HepG2 (cell line): ENCODE measurements around the gene RASL10B. TPM values are rescaled to one million over a fixed set of nuclear protein-coding genes. Genes with fewer than 3 reads are reported as not detected.

Source experiments
- ATAC-seq: fragments of 200-7000 bp; cut with Tn5 transposase; 3 replicates; pipeline ENCODE4 v1.9.1; 2020; ENCODE audit warnings: mild to moderate bottlenecking, moderate library complexity
- Bru-seq: library from RNA; stranded (reverse); fragments of 400-500 nt; gene quantifications from one replicate; lab custom pipeline; 2021; lab: Mats Ljungman, UMichigan
- BruChase-seq, 2 experiments: library from RNA; stranded (reverse); fragments of 400-500 nt; gene quantifications; one replicate each; lab custom pipeline; 2021; lab: Mats Ljungman, UMichigan
- BruUV-seq: library from RNA; stranded (reverse); fragments of 400-500 nt; replicated peaks from 2 replicates; lab custom pipeline; 2021; lab: Mats Ljungman, UMichigan
- CTCF ChIA-PET: fragments of 300-600 bp; formaldehyde crosslinking; extraction: SDS; loops from one replicate; lab custom pipeline; 2021; ENCODE audit warnings: low total read pairs, inconsistent platforms, low intra/inter-chr PET ratio; lab: Yijun Ruan, JAX
- POLR2A ChIA-PET: fragments of 350-600 bp; sonication (Branson Sonifier 250); formaldehyde crosslinking; loops from one replicate; lab custom pipeline; 2020; ENCODE audit warnings: antibody characterized with exemption, inconsistent platforms; lab: Yijun Ruan, JAX
- DNase-seq: peaks from one replicate; pipeline ENCODE4 v3.0.0-alpha.2; 2015; ENCODE audit warnings: low spot score
- FAIRE-seq: peaks from 3 replicates; lab custom pipeline; 2011; peaks lifted over from hg19 to GRCh38; lab: Jason Lieb, UNC
- H2AFZ ChIP-seq: one replicate; pipeline ENCODE4 v1.6.1; 2011; ENCODE audit warnings: low read length, inconsistent platforms
- H3K27ac ChIP-seq: fragments of 300-600 bp; 3 replicates; pipeline ENCODE4 v1.8.0; 2011; ENCODE audit warnings: mixed run types, mild to moderate bottlenecking, mixed read lengths, low read length, inconsistent platforms; ENCODE audit not compliant: insufficient read depth; ENCODE audit errors: extremely low read length
- H3K27me3 ChIP-seq, 2 experiments: fragments of 200-600 bp in 1 of 2; 2 replicates in 1 of 2; 3 replicates in 1 of 2; pipeline versions ENCODE4 v1.6.0 to v1.8.0; 2011; ENCODE audit warnings: low read length in 2 of 2, mild to moderate bottlenecking in 2 of 2, moderate library complexity in 2 of 2, inconsistent platforms in 1 of 2; ENCODE audit not compliant: insufficient read depth in 2 of 2, control insufficient read depth in 1 of 2
- H3K36me3 ChIP-seq, 2 experiments: fragments of 200-600 bp in 1 of 2; replicated peaks in 1 of 2; 2 replicates in 1 of 2; 3 replicates in 1 of 2; pipeline versions ENCODE4 v1.5.1 to v1.8.0; 2011; ENCODE audit warnings: low read length in 2 of 2, inconsistent platforms in 1 of 2; ENCODE audit not compliant: insufficient read depth in 2 of 2, control insufficient read depth in 1 of 2
- H3K4me1 ChIP-seq: 2 replicates; pipeline ENCODE4 v1.5.1; 2012; ENCODE audit warnings: low read length, inconsistent platforms; ENCODE audit not compliant: insufficient read depth
- H3K4me2 ChIP-seq: 2 replicates; pipeline ENCODE4 v1.6.0; 2011; ENCODE audit warnings: low read depth, low read length, inconsistent platforms
- H3K4me3 ChIP-seq, 3 experiments: fragments of 200-600 bp in 1 of 3; sonication (generic), shearing (Covaris generic) in 1 of 3; replicated peaks in 1 of 3; 2 replicates each; pipeline ENCODE4 v1.5.1; 2011 to 2016; ENCODE audit warnings: low read length in 3 of 3, inconsistent platforms in 2 of 3, low read depth in 2 of 3, mild to moderate bottlenecking in 2 of 3, control low read depth in 1 of 3, mixed read lengths in 1 of 3; ENCODE audit not compliant: insufficient read depth in 1 of 3
- H3K79me2 ChIP-seq: one replicate; pipeline ENCODE4 v1.6.1; 2011; ENCODE audit warnings: low read length, inconsistent platforms; ENCODE audit not compliant: insufficient read depth
- H3K9ac ChIP-seq: 2 replicates; pipeline ENCODE4 v1.6.0; 2011; ENCODE audit warnings: mild to moderate bottlenecking, low read depth, low read length, inconsistent platforms; ENCODE audit not compliant: insufficient read depth
- H3K9me3 ChIP-seq: 2 replicates; pipeline ENCODE4 v1.5.1; 2012; ENCODE audit warnings: mild to moderate bottlenecking, low read length
- H4K20me1 ChIP-seq: 2 replicates; pipeline ENCODE4 v1.6.0; 2011; ENCODE audit warnings: inconsistent platforms, mild to moderate bottlenecking, low read length, moderate library complexity; ENCODE audit not compliant: insufficient read depth
- CBFB ChIP-seq: sonication (generic); formaldehyde crosslinking; IDR thresholded peaks from 2 replicates; pipeline ENCODE4 v1.4.0; 2020; ENCODE audit warnings: missing genetic modification reagents
- HMGXB4 ChIP-seq, 2 experiments: sonication (generic) in 1 of 2; formaldehyde crosslinking in 1 of 2; IDR thresholded peaks; 2 replicates each; pipeline versions ENCODE4 v1.4.0 to v1.6.1; 2018 to 2020; ENCODE audit warnings: missing genetic modification reagents in 2 of 2, borderline replicate concordance in 1 of 2, low read depth in 1 of 2, mild to moderate bottlenecking in 1 of 2, missing biosample characterization in 1 of 2
- HNRNPLL ChIP-seq: fragments of 200-400 bp; formaldehyde crosslinking; IDR thresholded peaks from 2 replicates; pipeline ENCODE4 v1.6.1; 2017; ENCODE audit warnings: mild to moderate bottlenecking, low read depth, low read length; ENCODE audit not compliant: poor library complexity, severe bottlenecking
- HOXA9 ChIP-seq: sonication (generic); formaldehyde crosslinking; IDR thresholded peaks from 2 replicates; pipeline ENCODE4 v1.8.1; 2022; ENCODE audit warnings: missing genetic modification reagents, mild to moderate bottlenecking, moderate library complexity, borderline replicate concordance
- MIER3 ChIP-seq: IDR thresholded peaks from 2 replicates; pipeline ENCODE4 v1.6.1; 2016; ENCODE audit warnings: missing compliant biosample characterization, borderline replicate concordance
- NR2F2 ChIP-seq: IDR thresholded peaks from 2 replicates; pipeline ENCODE4 v1.6.1; 2012; ENCODE audit warnings: low read depth, inconsistent platforms, borderline replicate concordance
- REPIN1 ChIP-seq: sonication (generic); formaldehyde crosslinking; IDR thresholded peaks from 2 replicates; pipeline ENCODE4 v1.8.0; 2022; ENCODE audit warnings: missing genetic modification reagents, low read depth, mild to moderate bottlenecking, borderline replicate concordance
- SKI ChIP-seq: fragments of 450-650 bp; IDR thresholded peaks from one replicate; pipeline ENCODE4 v1.6.1; 2018; ENCODE audit warnings: mild to moderate bottlenecking; ENCODE audit not compliant: partially characterized antibody
- SP5 ChIP-seq: IDR thresholded peaks from 2 replicates; pipeline ENCODE4 v1.6.1; 2016; ENCODE audit warnings: low read depth, borderline replicate concordance
- ZNF549 ChIP-seq: sonication (generic); formaldehyde crosslinking; IDR thresholded peaks from 2 replicates; pipeline ENCODE4 v1.5.0; 2020; ENCODE audit warnings: missing genetic modification reagents
- ZNF550 ChIP-seq: sonication (generic); formaldehyde crosslinking; IDR thresholded peaks from 2 replicates; pipeline ENCODE4 v1.4.0; 2020; ENCODE audit warnings: mild to moderate bottlenecking, missing genetic modification reagents, borderline replicate concordance
- ZNF598 ChIP-seq: sonication (generic); formaldehyde crosslinking; IDR thresholded peaks from 2 replicates; pipeline ENCODE4 v1.5.1; 2020; ENCODE audit warnings: mild to moderate bottlenecking, missing genetic modification reagents, borderline replicate concordance
- WGBS: methylation state at CpG from one replicate; pipeline ENCODE4 v1.1.6; 2017; ENCODE audit warnings: low lambda C conversion rate; 5-methylcytosine and 5-hydroxymethylcytosine counted together
- in situ Hi-C: cut with HindIII; loops from 2 replicates; pipeline ENCODE4 v1.10.0; 2017; ENCODE audit warnings: low pct_unique_long_range_greater_than_20kb; ENCODE audit not compliant: extremely low pct_ligation_motif_present
- intact Hi-C: fragments of 100-400 bp; cut with micrococcal nuclease; formaldehyde crosslinking; loops from one replicate; pipeline ENCODE4 v1.10.0; 2022; ENCODE audit not compliant: unreplicated experiment
- long read RNA-seq, 2 experiments: library from RNA in 1 of 2; library from polyadenylated mRNA in 1 of 2; stranded (forward) in 1 of 2; unstranded in 1 of 2; transcript quantifications; one replicate each; pipeline ENCODE4 v2.0.0, GENCODE V29; 2019 to 2022
- polyA minus RNA-seq, 3 experiments: library from RNA; depleted of rRNA, polyadenylated mRNA; stranded (reverse); fragments of >200 nt; gene quantifications; 2 replicates each; pipeline ENCODE4 v1.2.3, GENCODE V29; 2011; ENCODE audit warnings: low replicate concordance in 1 of 3
- polyA plus RNA-seq, 8 experiments: library from polyadenylated mRNA; depleted of rRNA in 3 of 8; stranded (reverse) in 7 of 8; unstranded in 1 of 8; fragments of >200 nt; fragmentation: Illumina TruSeq in 4 of 8; extraction: Trizol in 4 of 8; gene quantifications; 2 replicates each; pipeline versions ENCODE4 v1.2.1 to v1.2.3, GENCODE V29; 2011 to 2016; ENCODE audit warnings: low read depth in 4 of 8, missing spikeins in 1 of 8, mixed read lengths in 1 of 8; ENCODE audit not compliant: insufficient read depth in 1 of 8
- total RNA-seq, 5 experiments: library from RNA; depleted of rRNA; stranded (reverse); fragments of >200 nt; fragmentation: Illumina TruSeq; extraction: Trizol; gene quantifications; 2 replicates each; pipeline ENCODE4 v1.2.3, GENCODE V29; 2016; ENCODE audit warnings: low read depth in 1 of 5
- TF ChIP-seq, protein P1 (sequence below): sonication (generic); formaldehyde crosslinking; IDR thresholded peaks from 2 replicates; pipeline ENCODE4 v1.4.0; 2020; ENCODE audit warnings: missing genetic modification reagents, borderline replicate concordance

The RASL10B gene, protein sequence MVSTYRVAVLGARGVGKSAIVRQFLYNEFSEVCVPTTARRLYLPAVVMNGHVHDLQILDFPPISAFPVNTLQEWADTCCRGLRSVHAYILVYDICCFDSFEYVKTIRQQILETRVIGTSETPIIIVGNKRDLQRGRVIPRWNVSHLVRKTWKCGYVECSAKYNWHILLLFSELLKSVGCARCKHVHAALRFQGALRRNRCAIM
- total RNA-seq (2016; rRNA removed; fragmentation: Illumina TruSeq; extraction: Trizol), result 11.0 TPM in 2 replicates
- total RNA-seq (2016; cell fraction: cytosol; rRNA removed; fragmentation: Illumina TruSeq; extraction: Trizol; ENCODE audit: low read depth), result 6.7 and 7.7 TPM in 2 replicates
- total RNA-seq (2016; cell fraction: insoluble cytoplasmic fraction; rRNA removed; fragmentation: Illumina TruSeq; extraction: Trizol), result 9.5 and 11.0 TPM in 2 replicates
- total RNA-seq (2016; cell fraction: membrane; rRNA removed; fragmentation: Illumina TruSeq; extraction: Trizol), result 22.4 and 23.7 TPM in 2 replicates
- total RNA-seq (2016; cell fraction: nucleus; rRNA removed; fragmentation: Illumina TruSeq; extraction: Trizol), result 5.6 and 6.2 TPM in 2 replicates
- 7.5 and 8.8 TPM in 2 replicates for polyA plus RNA-seq (2011; rRNA removed)
- polyA plus RNA-seq (2011; cell fraction: cytosol; rRNA removed), result 5.6 and 9.6 TPM in 2 replicates
- 7.2 and 7.9 TPM in 2 replicates for polyA plus RNA-seq (2011; cell fraction: nucleus; rRNA removed)
- 7.8 and 8.4 TPM in 2 replicates for polyA plus RNA-seq (2012)
- 10.8 and 10.9 TPM in 2 replicates for polyA plus RNA-seq (2016; cell fraction: cytosol; fragmentation: Illumina TruSeq; extraction: Trizol; ENCODE audit: low read depth)
- polyA plus RNA-seq (2016; cell fraction: insoluble cytoplasmic fraction; fragmentation: Illumina TruSeq; extraction: Trizol; ENCODE audit: low read depth), result 11.0 and 13.4 TPM in 2 replicates
- 23.2 and 26.5 TPM in 2 replicates for polyA plus RNA-seq (2016; cell fraction: membrane; fragmentation: Illumina TruSeq; extraction: Trizol; ENCODE audit: low read depth)
- 9.0 and 10.2 TPM in 2 replicates for polyA plus RNA-seq (2016; cell fraction: nucleus; fragmentation: Illumina TruSeq; extraction: Trizol; ENCODE audit: insufficient read depth, low read depth)
- polyA minus RNA-seq (2011; rRNA and poly(A)+ RNA removed; ENCODE audit: low replicate concordance), result 31.4 TPM in 1 of 2 replicates, not detected in the other
- 7.5 and 10.6 TPM in 2 replicates for polyA minus RNA-seq (2011; cell fraction: cytosol; rRNA and poly(A)+ RNA removed)
- 5.0 and 7.1 TPM in 2 replicates for polyA minus RNA-seq (2011; cell fraction: nucleus; rRNA and poly(A)+ RNA removed)
- percentile 51 among the genes with signal in this experiment for Bru-seq, nascent RNA
- BruChase-seq, experiment 1, labeled RNA remaining after a 6-hour chase, result percentile 61 among the genes with signal in this experiment
- percentile 53 among the genes with signal in this experiment for BruChase-seq, experiment 2, labeled RNA remaining after a 2-hour chase
- long read RNA-seq, experiment 1, partial matches to known transcripts, result 0 of 1 reads
- long read RNA-seq, experiment 1, other reads (novel, unspliced or antisense), result 1 of 1 reads
- long read RNA-seq, experiment 2, transcript RASL10B-201 (4 exons, 3,205 nt), result major isoform, 27 of 60 reads
- long read RNA-seq, experiment 2, partial matches to known transcripts, result 4 of 60 reads
- long read RNA-seq, experiment 2, other reads (novel, unspliced or antisense), result 29 of 60 reads

DNA sequence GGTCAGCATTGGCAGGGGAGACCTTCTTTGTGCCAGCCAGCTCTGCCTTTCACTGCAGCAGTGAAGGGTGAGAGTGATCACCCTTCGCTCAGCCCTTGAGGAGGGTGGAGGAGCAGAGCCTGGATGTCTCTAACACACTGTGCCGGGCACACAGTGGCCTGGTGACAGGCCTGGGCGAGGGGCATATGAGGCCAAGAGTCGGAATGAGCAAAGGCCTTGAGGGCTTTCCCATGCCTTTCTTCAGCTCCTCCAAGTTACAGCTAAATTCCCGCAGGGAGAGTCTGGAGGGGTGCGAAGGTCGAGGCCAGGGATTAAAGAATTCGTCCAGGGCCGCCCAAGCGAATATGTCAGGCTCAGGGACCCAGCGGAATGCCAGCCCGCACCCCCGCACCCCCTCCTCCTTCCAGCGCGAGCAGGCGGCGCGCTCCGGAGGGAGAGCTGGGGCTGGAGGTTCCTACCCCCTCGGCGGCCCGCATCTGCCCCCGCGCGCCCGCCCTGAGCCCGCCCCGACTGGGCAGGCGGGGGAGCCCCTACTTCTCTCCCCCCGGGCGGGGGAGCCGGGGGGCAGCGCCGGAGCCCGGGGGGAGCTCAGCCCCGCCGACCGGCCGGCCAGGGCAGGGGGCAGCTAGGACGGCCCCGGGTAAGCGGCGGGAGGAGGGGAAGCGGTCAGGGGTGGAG, at the start of gene RASL10B:
Gene RASL10B (plus strand): TSS at position 401 of the 678 bp plus-strand sequence. CDS start 3,546 bp downstream, outside the sequence.
- Histone ChIP-seq H3K36me3 (no peaks in the 10 kb centered on the region), H3K4me2 (peak within 1 kb of the TSS; percentile 96), H3K4me1 (peaks cover 31% of the 10 kb centered on the region), H3K27me3 (no peaks in the 10 kb centered on the region), H3K79me2 (peaks cover 2% of the 10 kb centered on the region), H4K20me1 (no peaks in the 10 kb centered on the region), H2AFZ (no peak within 1 kb of the TSS), H3K27ac (peak within 1 kb of the TSS; percentile 36), H3K4me3 (peak within 1 kb of the TSS; percentile 68 to 87 (median 70)), H3K9ac (peak within 1 kb of the TSS; percentile 65), H3K9me3 (no peaks in the 10 kb centered on the region)
- in situ Hi-C loops, result loop anchor here (25.0 kb wide), 1 partner anchor 419 kb away; no protein-coding TSS in a partner anchor
- ChIA-PET CTCF (no interaction called here), POLR2A (interaction anchor here (0.8 to 1.8 kb wide), 6 partner anchors 16 to 153 kb away, joined by 3 to 7 read pairs (median 4); partner anchors contain the start of genes PEX12 and TAF15)
- FAIRE-seq (no peak), ATAC-seq (peak; percentile 88), DNase-seq (peak; percentile 41)
- 0% methylated on average over 8 of the region's 44 CpGs for WGBS
- BruUV-seq, result no TSS peak
- intact Hi-C loops, result no loop called here
- TF ChIP-seq HOXA9 (CRISPR knock-in tag), result no peak
- TF ChIP-seq MIER3, result no peak
- TF ChIP-seq SKI, result no peak
- TF ChIP-seq, protein P1, sequence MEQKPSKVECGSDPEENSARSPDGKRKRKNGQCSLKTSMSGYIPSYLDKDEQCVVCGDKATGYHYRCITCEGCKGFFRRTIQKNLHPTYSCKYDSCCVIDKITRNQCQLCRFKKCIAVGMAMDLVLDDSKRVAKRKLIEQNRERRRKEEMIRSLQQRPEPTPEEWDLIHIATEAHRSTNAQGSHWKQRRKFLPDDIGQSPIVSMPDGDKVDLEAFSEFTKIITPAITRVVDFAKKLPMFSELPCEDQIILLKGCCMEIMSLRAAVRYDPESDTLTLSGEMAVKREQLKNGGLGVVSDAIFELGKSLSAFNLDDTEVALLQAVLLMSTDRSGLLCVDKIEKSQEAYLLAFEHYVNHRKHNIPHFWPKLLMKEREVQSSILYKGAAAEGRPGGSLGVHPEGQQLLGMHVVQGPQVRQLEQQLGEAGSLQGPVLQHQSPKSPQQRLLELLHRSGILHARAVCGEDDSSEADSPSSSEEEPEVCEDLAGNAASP (CRISPR knock-in tag), result 0 out of 2 replicates have a peak, but pooled peaks have one; percentile 22
- TF ChIP-seq ZNF549 (CRISPR knock-in tag), result no peak
- TF ChIP-seq NR2F2, result no peak
- TF ChIP-seq ZNF550 (CRISPR knock-in tag), result no peak
- no peak for TF ChIP-seq ZNF598 (CRISPR knock-in tag)
- TF ChIP-seq REPIN1 (CRISPR knock-in tag), result 0 out of 2 replicates have a peak, but pooled peaks have one; percentile 41
- TF ChIP-seq HNRNPLL, result peak; percentile 16
- TF ChIP-seq CBFB (CRISPR knock-in tag), result peak; percentile 61; the same call in 1 of the 2 replicates
- peak; percentile 15 to 54; a peak in 1 of 4 replicates for TF ChIP-seq HMGXB4 (CRISPR knock-in tag; IDR thresholded peaks at IDR 0.05; ENCODE audit: borderline replicate concordance in 1 of 2, low read depth in 1 of 2)
- TF ChIP-seq SP5 (CRISPR knock-in tag), result no peak
